H9 (cell line): ENCODE results near the gene FTO. TPM values are rescaled to one million over a fixed set of nuclear protein-coding genes. Genes with fewer than 3 reads are reported as not detected.

Source experiments
- DNase-seq: peaks from one replicate; pipeline ENCODE4 v3.0.0-alpha.2; 2017
- H2AFZ ChIP-seq: one replicate; pipeline ENCODE4 v1.6.1; 2013; ENCODE audit warnings: mild to moderate bottlenecking, low read length, control low read depth, moderate library complexity
- H2AK5ac ChIP-seq: 2 replicates; pipeline ENCODE4 v1.6.1; 2013; ENCODE audit warnings: low read length, control low read depth, mixed read lengths; ENCODE audit not compliant: insufficient read length
- H2BK120ac ChIP-seq: one replicate; pipeline ENCODE4 v1.6.1; 2013; ENCODE audit warnings: low read depth, mild to moderate bottlenecking, low read length, control low read depth, inconsistent platforms; ENCODE audit not compliant: poor library complexity, severe bottlenecking
- H2BK12ac ChIP-seq: 2 replicates; pipeline ENCODE4 v1.6.1; 2013; ENCODE audit warnings: low read length, control low read depth, mixed read lengths, low read depth; ENCODE audit not compliant: insufficient read length
- H2BK15ac ChIP-seq: 2 replicates; pipeline ENCODE4 v1.6.1; 2013; ENCODE audit warnings: low read depth, low read length, control low read depth
- H2BK20ac ChIP-seq: one replicate; pipeline ENCODE4 v1.6.1; 2013; ENCODE audit warnings: low read depth, mild to moderate bottlenecking, low read length, control low read depth, inconsistent platforms; ENCODE audit not compliant: poor library complexity, severe bottlenecking
- H2BK5ac ChIP-seq: 2 replicates; pipeline ENCODE4 v1.6.1; 2013; ENCODE audit warnings: low read length, control low read depth, mixed read lengths; ENCODE audit not compliant: insufficient read length
- H3K14ac ChIP-seq: 2 replicates; pipeline ENCODE4 v1.6.1; 2013; ENCODE audit warnings: low read length, control low read depth; ENCODE audit not compliant: insufficient read depth
- H3K18ac ChIP-seq: 2 replicates; pipeline ENCODE4 v1.6.1; 2013; ENCODE audit warnings: low read depth, mild to moderate bottlenecking, mixed read lengths, low read length, control low read depth; ENCODE audit not compliant: insufficient read length
- H3K23ac ChIP-seq: 2 replicates; pipeline ENCODE4 v1.6.1; 2013; ENCODE audit warnings: low read length, control low read depth, mixed read lengths, low read depth; ENCODE audit not compliant: insufficient read length
- H3K23me2 ChIP-seq: 2 replicates; pipeline ENCODE4 v1.6.1; 2013; ENCODE audit warnings: low read depth, mild to moderate bottlenecking, mixed read lengths, low read length, control low read depth; ENCODE audit not compliant: insufficient read length, poor library complexity, severe bottlenecking
- H3K27ac ChIP-seq: 2 replicates; pipeline ENCODE4 v1.5.1; 2013; ENCODE audit warnings: low read length, control low read depth, mixed read lengths, low read depth; ENCODE audit not compliant: insufficient read length
- H3K27me3 ChIP-seq: 2 replicates; pipeline ENCODE4 v1.6.1; 2013; ENCODE audit warnings: low read length, control low read depth, inconsistent platforms; ENCODE audit not compliant: insufficient read depth
- H3K4ac ChIP-seq: 2 replicates; pipeline ENCODE4 v1.6.1; 2013; ENCODE audit warnings: low read depth, mild to moderate bottlenecking, control low read depth, inconsistent platforms, low read length, moderate library complexity
- H3K4me1 ChIP-seq: 2 replicates; pipeline ENCODE4 v1.6.1; 2013; ENCODE audit warnings: low read length, control low read depth, inconsistent platforms; ENCODE audit not compliant: insufficient read depth
- H3K4me2 ChIP-seq: 2 replicates; pipeline ENCODE4 v1.6.1; 2013; ENCODE audit warnings: low read length, control low read depth, mixed read lengths; ENCODE audit not compliant: insufficient read length, insufficient read depth
- H3K56ac ChIP-seq: 2 replicates; pipeline ENCODE4 v1.6.1; 2013; ENCODE audit warnings: low read depth, mild to moderate bottlenecking, mixed read lengths, low read length, control low read depth; ENCODE audit not compliant: insufficient read length
- H3K79me1 ChIP-seq: 2 replicates; pipeline ENCODE4 v1.6.1; 2013; ENCODE audit warnings: low read depth, mild to moderate bottlenecking, moderate library complexity, low read length, control low read depth, inconsistent platforms; ENCODE audit not compliant: insufficient read depth, poor library complexity, severe bottlenecking
- H3K79me2 ChIP-seq: 2 replicates; pipeline ENCODE4 v1.6.1; 2013; ENCODE audit warnings: low read length, control low read depth, inconsistent platforms; ENCODE audit not compliant: insufficient read depth
- H3K9ac ChIP-seq: 2 replicates; pipeline ENCODE4 v1.6.1; 2013; ENCODE audit warnings: low read length, control low read depth, mixed read lengths; ENCODE audit not compliant: insufficient read length; ENCODE audit errors: extremely low read depth
- H3K9me3 ChIP-seq: one replicate; pipeline ENCODE4 v1.6.1; 2013; ENCODE audit warnings: low read depth, low read length, inconsistent platforms; ENCODE audit not compliant: control insufficient read depth
- H3T11ph ChIP-seq: one replicate; pipeline ENCODE4 v1.6.1; 2013; ENCODE audit warnings: mild to moderate bottlenecking, low read length, control low read depth, inconsistent platforms
- H4K20me1 ChIP-seq: one replicate; pipeline ENCODE4 v1.6.1; 2013; ENCODE audit not compliant: control insufficient read depth, insufficient read length, insufficient read depth
- H4K5ac ChIP-seq: 2 replicates; pipeline ENCODE4 v1.6.1; 2013; ENCODE audit warnings: low read depth, mild to moderate bottlenecking, mixed read lengths, low read length, control low read depth; ENCODE audit not compliant: insufficient read length
- H4K8ac ChIP-seq: replicated peaks from 2 replicates; pipeline ENCODE4 v1.6.1; 2013; ENCODE audit warnings: low read length, control low read depth, mixed read lengths, low read depth; ENCODE audit not compliant: insufficient read length
- H4K91ac ChIP-seq: 2 replicates; pipeline ENCODE4 v1.6.1; 2013; ENCODE audit warnings: low read depth, mild to moderate bottlenecking, moderate library complexity, mixed read lengths, low read length, control low read depth; ENCODE audit not compliant: insufficient read length
- H3K27ac Mint-ChIP-seq, 3 experiments: 2 replicates in 2 of 3; 3 replicates in 1 of 3; pipeline ENCODE4 v1.8.0; 2020 to 2021; ENCODE audit warnings: mixed read lengths in 3 of 3, mild to moderate bottlenecking in 1 of 3, moderate library complexity in 1 of 3
- H3K27me3 Mint-ChIP-seq: 2 replicates; pipeline ENCODE4 v1.8.0; 2021; ENCODE audit warnings: low read depth, mild to moderate bottlenecking, moderate library complexity, mixed read lengths
- H3K36me3 Mint-ChIP-seq, 3 experiments: 2 replicates in 2 of 3; 3 replicates in 1 of 3; pipeline ENCODE4 v1.8.0; 2020 to 2021; ENCODE audit warnings: low read depth in 3 of 3, mixed read lengths in 3 of 3; ENCODE audit not compliant: insufficient read depth in 1 of 3
- H3K4me1 Mint-ChIP-seq, 2 experiments: 2 replicates each; pipeline ENCODE4 v1.8.0; 2020; ENCODE audit warnings: mixed read lengths in 2 of 2
- H3K4me3 Mint-ChIP-seq, 2 experiments: 2 replicates in 1 of 2; 3 replicates in 1 of 2; pipeline ENCODE4 v1.8.0; 2020 to 2021; ENCODE audit warnings: mild to moderate bottlenecking in 2 of 2, mixed read lengths in 2 of 2, moderate library complexity in 1 of 2
- H3K9me3 Mint-ChIP-seq, 2 experiments: 2 replicates in 1 of 2; 3 replicates in 1 of 2; pipeline ENCODE4 v1.8.0; 2020; ENCODE audit warnings: mild to moderate bottlenecking in 2 of 2, mixed read lengths in 2 of 2, moderate library complexity in 1 of 2
- CTCF ChIP-seq: fragments of 200-600 bp; sonication (generic); conservative IDR thresholded peaks from 3 replicates; pipeline ENCODE4 v1.8.0; 2021; ENCODE audit warnings: antibody characterized with exemption, mild to moderate bottlenecking
- WGBS: extraction: QIAGEN DNeasy Blood & Tissue Kit; methylation state at CpG from one replicate; pipeline ENCODE4 v1.1.7; 2013; ENCODE audit warnings: missing lambda C conversion rate, low lambda C conversion rate, mixed read lengths; ENCODE audit not compliant: insufficient read length; ENCODE audit errors: extremely low coverage; 5-methylcytosine and 5-hydroxymethylcytosine counted together
- total RNA-seq: library from RNA; stranded (reverse); gene quantifications from 2 replicates; pipeline ENCODE4 v1.2.1, GENCODE V29; 2021

The FTO gene
- total RNA-seq, 1 experiment from 2014 or later, result 67.9 TPM

- H3K4me1 Mint-ChIP-seq, result peaks cover 31 to 43% of the 10 kb centered on the region in 2 experiments
- WGBS, result no CpG with 5 or more reads among the region's 22 CpGs
- H3T11ph ChIP-seq, result no peak overlapping the region
- H2BK15ac ChIP-seq, result no peak overlapping the region
- H3K23me2 ChIP-seq, result no peaks in the 10 kb centered on the region
- no peak overlapping the region for H3K9ac ChIP-seq
- H2BK5ac ChIP-seq, result no peak overlapping the region
- no peak overlapping the region; a peak in 1 of 7 replicates for H3K27ac Mint-ChIP-seq
- no peaks in the 10 kb centered on the region for H3K79me2 ChIP-seq
- no peaks in the 10 kb centered on the region for H3K9me3 ChIP-seq
- no peak overlapping the region for H2BK20ac ChIP-seq
- H4K8ac ChIP-seq, result no peak overlapping the region
- H3K27me3 ChIP-seq, result no peaks in the 10 kb centered on the region
- no peak overlapping the region for H3K27ac ChIP-seq
- H3K4me1 ChIP-seq, result no peaks in the 10 kb centered on the region
- H3K36me3 Mint-ChIP-seq, result no peaks in the 10 kb centered on the region
- no peaks in the 10 kb centered on the region for H3K79me1 ChIP-seq
- peaks cover 4% of the 10 kb centered on the region; the same call in 1 of the 2 replicates for H3K27me3 Mint-ChIP-seq
- no peak overlapping the region for H3K4ac ChIP-seq
- DNase-seq, result no peak
- no peak overlapping the region for H2BK12ac ChIP-seq
- H4K91ac ChIP-seq, result no peak overlapping the region
- TF ChIP-seq CTCF, result no peak
- no peak overlapping the region for H3K56ac ChIP-seq
- no peak overlapping the region for H3K4me2 ChIP-seq
- H3K23ac ChIP-seq, result no peak overlapping the region
- H3K4me3 Mint-ChIP-seq, result no peak overlapping the region
- no peak overlapping the region for H2AK5ac ChIP-seq
- no peak overlapping the region for H2BK120ac ChIP-seq
- H3K14ac ChIP-seq, result no peak overlapping the region
- H3K9me3 Mint-ChIP-seq, result no peaks in the 10 kb centered on the region
- H2AFZ ChIP-seq, result no peak overlapping the region
- no peaks in the 10 kb centered on the region for H4K20me1 ChIP-seq
- no peak overlapping the region for H3K18ac ChIP-seq
- no peak overlapping the region for H4K5ac ChIP-seq
Observed at GRCh38 chr16:54171626-54172537, 467.9 kb downstream of the FTO start.
